ENCODE measurements around the gene U2AF2. TPM values are rescaled to one million over a fixed set of nuclear protein-coding genes. Genes with fewer than 3 reads are reported as not detected.

U2AF2 gene
- total RNA-seq, 1 experiment from 2014 or later: 323 TPM

GRCh38 chr19:55720801-55721200 is 66.0 kb downstream of the U2AF2 start:
- Histone ChIP-seq H3F3A (ENCODE audit: insufficient read depth, low read depth) (no peaks in the 10 kb centered on the region), H3K4me3 (no peak overlapping the region), H3K27ac (no peak overlapping the region), H3K79me2 (ENCODE audit: low read depth) (no peaks in the 10 kb centered on the region), H4K20me1 (ENCODE audit: insufficient read depth) (no peaks in the 10 kb centered on the region), H3K36me3 (ENCODE audit: low read depth) (no peaks in the 10 kb centered on the region), H3K9me2 (ENCODE audit: insufficient read depth) (no peaks in the 10 kb centered on the region), H3K4me2 (no peak overlapping the region), H3K4me1 (replicated peaks; ENCODE audit: insufficient read depth) (no peaks in the 10 kb centered on the region), H2AFZ (no peak overlapping the region), H3K27me3 (ENCODE audit: insufficient read depth, low read depth) (peaks cover 88% of the 10 kb centered on the region), H3K9me3 (ENCODE audit: insufficient read depth, low read depth) (peaks cover 7% of the 10 kb centered on the region; the same call in 1 of the 2 replicates)
- ChIA-PET CTCF (no interaction called here), POLR2A (ENCODE audit: unreplicated experiment) (no interaction called here)
- TF ChIP-seq EZH2 (IDR thresholded peaks at IDR 0.05; ENCODE audit: low read depth): no peak
- TF ChIP-seq CTCF (conservative IDR thresholded peaks at IDR 0.05): no peak
- intact Hi-C loops (cut with micrococcal nuclease; ENCODE audit: unreplicated experiment): no loop called here
- no TSS peak for BruUV-seq (replicated peaks)
- no peak for DNase-seq

- Histone ChIP-seq H3K36me3 (ENCODE audit: low read depth) (no peaks in the 10 kb centered on the region), H3K79me2 (ENCODE audit: low read depth) (no peaks in the 10 kb centered on the region), H3K4me3 (no peak overlapping the region), H3K9me3 (ENCODE audit: insufficient read depth, low read depth) (peaks cover 7% of the 10 kb centered on the region; the same call in 1 of the 2 replicates), H2AFZ (no peak overlapping the region), H3K4me2 (no peak overlapping the region), H3K4me1 (replicated peaks; ENCODE audit: insufficient read depth) (no peaks in the 10 kb centered on the region), H3K27ac (no peak overlapping the region), H3K9me2 (ENCODE audit: insufficient read depth) (no peaks in the 10 kb centered on the region), H3K27me3 (ENCODE audit: insufficient read depth, low read depth) (peaks cover 89% of the 10 kb centered on the region), H4K20me1 (ENCODE audit: insufficient read depth) (no peaks in the 10 kb centered on the region), H3F3A (ENCODE audit: insufficient read depth, low read depth) (no peaks in the 10 kb centered on the region)
- intact Hi-C loops (cut with micrococcal nuclease; ENCODE audit: unreplicated experiment): no loop called here
- DNase-seq: no peak
- ChIA-PET POLR2A (ENCODE audit: unreplicated experiment) (no interaction called here), CTCF (no interaction called here)
- TF ChIP-seq EZH2 (IDR thresholded peaks at IDR 0.05; ENCODE audit: low read depth): no peak
- no peak for TF ChIP-seq CTCF (conservative IDR thresholded peaks at IDR 0.05)
- no TSS peak for BruUV-seq (replicated peaks)
These were observed 68.7 kb downstream of the U2AF2 start for GRCh38 chr19:55723491-55723890.

Other genes starting within 250 kb of the U2AF2 start
- gene UBE2S, start 247.2 kb upstream of the U2AF2 start, total RNA-seq (2021): 359 and 395 TPM in 2 replicates
- not detected in 2 replicates for gene SHISA7, start 211.7 kb upstream of the U2AF2 start, total RNA-seq (2021)
- gene ISOC2, start 193.4 kb upstream of the U2AF2 start, total RNA-seq (2021): 92.4 and 113 TPM in 2 replicates
- gene C19orf85, start 190.3 kb upstream of the U2AF2 start, total RNA-seq (2021): 0.73 and 0.74 TPM in 2 replicates
- gene ZNF628, start 178.4 kb upstream of the U2AF2 start, total RNA-seq (2021): 17.7 and 19.3 TPM in 2 replicates
- gene NAT14, start 169.8 kb upstream of the U2AF2 start, total RNA-seq (2021): 61.6 and 103 TPM in 2 replicates
- 3.9 and 4.8 TPM in 2 replicates for gene SSC5D, start 166.6 kb upstream of the U2AF2 start, total RNA-seq (2021)
- 3.5 and 3.9 TPM in 2 replicates for gene SBK2, start 117.9 kb upstream of the U2AF2 start, total RNA-seq (2021)
- 41.4 and 45.0 TPM in 2 replicates for gene SBK3, start 109.5 kb upstream of the U2AF2 start, total RNA-seq (2021)
- 49.0 TPM in 2 replicates for gene ZNF579, start 74.2 kb upstream of the U2AF2 start, total RNA-seq (2021)
- 25.2 and 25.4 TPM in 2 replicates for gene FIZ1, start 55.5 kb upstream of the U2AF2 start, total RNA-seq (2021)
- gene ZNF524, start 54.7 kb upstream of the U2AF2 start, total RNA-seq (2021): 30.0 and 37.0 TPM in 2 replicates
- 26.8 and 30.3 TPM in 2 replicates for gene ZNF865, start 49.4 kb upstream of the U2AF2 start, total RNA-seq (2021)
- 5.4 and 7.7 TPM in 2 replicates for gene ZNF784, start 30.5 kb upstream of the U2AF2 start, total RNA-seq (2021)
- gene ZNF580, start 14.0 kb upstream of the U2AF2 start, total RNA-seq (2021): 56.6 and 64.7 TPM in 2 replicates
- gene ZNF581, start 11.4 kb upstream of the U2AF2 start, total RNA-seq (2021): 53.5 and 81.9 TPM in 2 replicates
- gene CCDC106, start 6.8 kb upstream of the U2AF2 start, total RNA-seq (2021): 3.2 and 6.7 TPM in 2 replicates
- 232 and 274 TPM in 2 replicates for gene EPN1, start 20.2 kb downstream of the U2AF2 start, total RNA-seq (2021)
- not detected in 2 replicates for gene NLRP9, start 83.4 kb downstream of the U2AF2 start, total RNA-seq (2021)
- gene RFPL4A, start 104.1 kb downstream of the U2AF2 start, total RNA-seq (2021): not detected in 2 replicates
- gene RFPL4AL1, start 114.1 kb downstream of the U2AF2 start, total RNA-seq (2021): not detected in 2 replicates
- not detected in 2 replicates for gene NLRP11, start 177.0 kb downstream of the U2AF2 start, total RNA-seq (2021)
- 1.6 and 1.7 TPM in 2 replicates for gene NLRP4, start 181.5 kb downstream of the U2AF2 start, total RNA-seq (2021)